ENCODE results near the gene XCL2.
"Not testable (repeated sequence)": the region's sequence is repeated elsewhere in the genome, so short reads cannot be mapped to it uniquely, and the experiment has no call there.

Gene XCL2

DNA sequence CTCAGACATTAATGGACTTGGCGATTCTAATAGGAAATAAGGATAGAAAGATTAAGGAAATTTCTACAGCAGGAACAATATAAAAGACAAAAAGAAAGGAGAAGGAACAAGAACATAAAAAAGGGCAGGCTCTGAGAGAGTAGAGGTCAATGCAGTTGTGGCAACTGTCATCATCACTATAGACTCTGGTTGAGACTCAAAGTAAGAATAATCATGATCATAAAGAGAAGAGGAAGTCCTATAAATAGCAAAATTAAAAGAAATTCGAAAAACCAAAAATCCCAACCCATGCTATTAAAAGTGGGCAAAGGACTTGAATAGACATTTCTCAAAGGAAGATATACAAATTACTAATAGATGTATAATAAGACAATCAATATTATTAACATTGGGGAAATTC is 18.2 kb upstream of the XCL2 start:
- in situ Hi-C loops (cut with MboI; ENCODE audit: low sequenced_read_pairs) = no loop called here

DNA sequence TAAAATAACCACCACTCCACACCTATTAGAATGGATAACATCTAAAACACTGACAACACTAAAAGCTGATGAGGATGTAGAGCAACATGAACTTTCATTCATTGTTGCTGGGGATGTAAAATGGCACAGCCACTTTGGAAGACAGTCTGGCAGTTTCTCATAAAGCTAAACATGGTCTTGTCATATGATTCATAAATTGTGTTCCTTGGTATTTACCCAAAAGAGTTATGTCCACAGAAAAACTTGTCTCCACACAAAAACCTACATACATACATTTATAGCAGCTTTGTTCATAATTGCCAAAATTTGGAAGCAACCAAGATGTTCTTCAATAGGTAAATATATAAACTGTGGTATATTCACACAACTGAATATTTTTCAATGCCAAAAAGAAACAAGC is 16.6 kb upstream of the XCL2 start:
- in situ Hi-C loops (cut with MboI; ENCODE audit: low sequenced_read_pairs) = no loop called here

GRCh38 chr1:168556647-168557046 is 12.8 kb upstream of the XCL2 start:
- in situ Hi-C loops (cut with MboI; ENCODE audit: low sequenced_read_pairs) = no loop called here

GRCh38 chr1:168555508-168556046 is 11.8 kb upstream of the XCL2 start:
- in situ Hi-C loops (cut with MboI; ENCODE audit: low sequenced_read_pairs) = no loop called here

DNA sequence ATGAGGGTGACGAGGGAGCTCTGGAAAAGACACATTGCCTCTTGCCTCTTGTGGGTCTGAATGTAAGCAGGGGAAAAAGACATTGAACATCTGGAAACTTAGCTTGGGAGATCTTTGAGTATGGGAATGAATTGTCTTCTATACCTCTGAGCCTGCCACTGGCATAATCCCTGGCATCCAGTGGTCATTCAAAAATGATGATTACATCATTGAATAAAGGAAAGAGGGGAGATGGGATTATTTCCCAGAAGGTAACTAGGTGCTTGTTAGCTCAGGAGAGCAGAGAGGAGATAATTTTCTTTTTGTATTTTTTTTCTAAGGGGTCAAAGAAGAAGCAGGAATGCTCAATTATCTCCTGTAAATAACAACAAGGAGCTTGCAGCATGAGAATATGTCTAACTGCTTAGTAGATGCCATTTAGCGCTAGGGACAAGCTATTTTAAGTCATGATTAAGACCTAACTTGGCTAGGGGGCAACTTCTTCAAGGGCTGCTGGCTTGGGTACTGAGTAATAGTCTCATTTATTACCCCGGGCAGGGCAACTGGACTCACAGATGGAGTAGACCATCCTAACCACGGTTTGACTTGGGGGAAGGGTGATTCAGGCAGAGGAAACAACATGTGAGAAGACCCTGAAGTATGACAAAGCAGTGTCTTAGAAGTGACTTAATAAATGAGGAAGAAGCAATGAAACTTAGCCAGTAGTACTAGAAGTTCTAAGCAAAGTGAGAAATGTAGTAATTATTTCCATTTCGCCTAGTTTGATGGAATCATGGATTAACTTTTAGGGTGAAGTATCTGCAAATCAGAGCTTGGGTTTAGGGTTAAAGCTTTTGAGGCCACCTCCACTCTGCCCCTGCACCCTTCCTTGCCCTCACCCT is 11.0 kb upstream of the XCL2 start:
- in situ Hi-C loops (cut with MboI; ENCODE audit: low sequenced_read_pairs) = no loop called here

DNA sequence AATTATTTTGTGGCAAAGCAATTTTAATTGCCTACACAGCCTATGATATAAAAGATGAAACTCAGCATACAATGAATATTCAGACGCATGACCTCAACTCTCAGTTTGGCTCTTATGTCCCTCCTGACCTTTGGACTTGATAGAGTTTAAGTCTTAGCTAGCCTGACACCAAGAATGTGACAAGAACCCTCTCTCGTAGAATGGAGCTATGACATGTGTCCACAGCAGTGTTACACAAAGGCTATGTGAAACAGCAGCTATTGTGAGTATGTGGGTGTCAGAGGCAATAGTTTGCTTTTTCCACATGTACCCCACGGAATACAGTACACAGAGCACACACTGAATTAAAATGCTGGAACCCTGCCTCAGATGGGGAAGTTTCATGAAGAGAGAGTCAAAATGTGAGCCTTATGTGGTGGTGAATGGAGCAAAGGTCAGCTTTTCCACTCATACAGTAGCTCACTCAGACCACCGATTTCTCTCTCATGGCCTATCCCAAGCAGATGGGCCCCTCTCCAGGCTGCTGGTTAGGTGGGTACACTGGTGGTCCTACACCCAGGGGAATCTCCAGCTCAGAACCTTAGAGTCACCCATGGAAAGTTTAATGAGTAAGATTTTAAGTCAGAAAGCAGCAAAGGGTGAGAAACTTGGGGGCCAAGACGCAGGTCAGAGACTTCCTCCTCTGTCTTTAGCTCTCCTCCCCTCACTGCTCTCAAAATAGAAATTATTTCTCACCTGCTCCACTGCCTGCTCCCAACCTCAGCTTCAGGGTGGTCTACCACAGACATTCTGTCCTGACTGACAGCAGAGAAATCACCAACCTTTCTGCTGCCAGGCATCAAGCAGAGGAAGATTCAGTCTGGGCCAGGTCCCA is 10.1 kb upstream of the XCL2 start:
- in situ Hi-C loops (cut with MboI; ENCODE audit: low sequenced_read_pairs) = no loop called here

DNA sequence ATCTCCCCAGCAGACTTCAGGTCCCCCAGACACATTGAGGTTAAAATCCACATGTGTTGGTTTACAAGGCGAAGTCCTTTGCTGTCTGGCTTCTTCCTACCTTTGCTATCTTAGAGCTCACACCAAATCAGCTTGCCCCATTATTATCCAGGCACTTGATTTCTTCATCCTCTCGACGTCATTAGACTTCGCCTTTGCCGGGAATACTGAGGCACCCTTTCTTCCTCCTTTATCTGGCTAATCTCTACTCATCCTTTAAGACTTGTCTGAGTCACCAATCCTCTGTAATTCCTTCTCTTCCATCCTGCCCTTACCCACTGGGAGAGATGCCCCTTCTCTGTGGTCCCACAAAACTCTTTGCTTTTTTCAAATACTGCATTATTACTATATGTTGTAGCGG is 9.2 kb upstream of the XCL2 start:
- in situ Hi-C loops (cut with MboI; ENCODE audit: low sequenced_read_pairs) = no loop called here

GRCh38 chr1:168551688-168552087 is 7.9 kb upstream of the XCL2 start:
- in situ Hi-C loops (cut with MboI; ENCODE audit: low sequenced_read_pairs) = no loop called here

- in situ Hi-C loops (cut with MboI; ENCODE audit: low sequenced_read_pairs) = no loop called here
These were observed 7.2 kb upstream of the XCL2 start for GRCh38 chr1:168550971-168551370.

- in situ Hi-C loops (cut with MboI; ENCODE audit: low sequenced_read_pairs) = not testable (repeated sequence)
These were observed 2.7 kb upstream of the XCL2 start for GRCh38 chr1:168546553-168546895.

- in situ Hi-C loops (cut with MboI; ENCODE audit: low sequenced_read_pairs) = not testable (repeated sequence)
These were observed 2.1 kb upstream of the XCL2 start for GRCh38 chr1:168545678-168546552.

DNA sequence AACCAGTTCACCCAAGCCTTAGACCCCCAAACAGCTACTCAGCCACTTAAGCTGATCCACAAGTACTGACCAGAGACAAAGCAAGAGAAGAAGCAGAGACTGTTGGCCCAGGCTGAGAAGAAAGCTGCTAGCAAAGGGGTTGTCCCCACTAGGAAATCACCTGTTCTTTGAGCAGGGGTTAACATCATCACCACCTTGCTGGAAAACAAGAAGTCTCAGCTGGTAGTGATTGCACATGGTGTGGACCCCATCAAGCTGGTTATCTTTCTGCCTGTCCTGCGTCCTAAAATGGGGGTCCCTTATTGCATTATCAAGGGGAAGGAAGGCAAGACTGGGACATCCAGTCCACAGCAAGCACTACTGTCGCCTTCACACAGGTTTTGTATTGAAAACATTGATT is 819 bp downstream of the XCL2 start:
- in situ Hi-C loops (cut with MboI; ENCODE audit: low sequenced_read_pairs) = not testable (repeated sequence)

DNA sequence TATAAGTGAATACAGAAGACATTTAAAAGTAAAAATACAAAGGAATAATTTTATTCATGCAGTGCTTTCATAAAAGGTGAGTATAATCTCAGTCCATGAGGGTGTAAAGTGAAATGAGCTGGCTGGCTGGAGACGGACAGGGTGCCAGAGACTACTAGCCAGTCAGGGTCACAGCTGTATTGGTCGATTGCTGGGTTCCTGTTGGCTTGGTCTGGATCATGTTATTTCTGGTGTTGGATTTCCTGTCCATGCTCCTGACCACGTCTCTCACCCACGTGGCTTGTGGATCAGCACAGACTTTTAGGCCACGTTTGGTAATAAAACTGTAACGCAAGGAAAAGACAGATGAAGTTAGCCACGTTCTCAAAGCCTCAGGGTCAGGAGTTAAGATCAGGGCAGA is 3.0 kb downstream of the XCL2 start:
- in situ Hi-C loops (cut with MboI; ENCODE audit: low sequenced_read_pairs) = not testable (repeated sequence)

GRCh38 chr1:168535536-168535935 is 8.3 kb downstream of the XCL2 start:
- in situ Hi-C loops (cut with MboI; ENCODE audit: low sequenced_read_pairs) = no loop called here

DNA sequence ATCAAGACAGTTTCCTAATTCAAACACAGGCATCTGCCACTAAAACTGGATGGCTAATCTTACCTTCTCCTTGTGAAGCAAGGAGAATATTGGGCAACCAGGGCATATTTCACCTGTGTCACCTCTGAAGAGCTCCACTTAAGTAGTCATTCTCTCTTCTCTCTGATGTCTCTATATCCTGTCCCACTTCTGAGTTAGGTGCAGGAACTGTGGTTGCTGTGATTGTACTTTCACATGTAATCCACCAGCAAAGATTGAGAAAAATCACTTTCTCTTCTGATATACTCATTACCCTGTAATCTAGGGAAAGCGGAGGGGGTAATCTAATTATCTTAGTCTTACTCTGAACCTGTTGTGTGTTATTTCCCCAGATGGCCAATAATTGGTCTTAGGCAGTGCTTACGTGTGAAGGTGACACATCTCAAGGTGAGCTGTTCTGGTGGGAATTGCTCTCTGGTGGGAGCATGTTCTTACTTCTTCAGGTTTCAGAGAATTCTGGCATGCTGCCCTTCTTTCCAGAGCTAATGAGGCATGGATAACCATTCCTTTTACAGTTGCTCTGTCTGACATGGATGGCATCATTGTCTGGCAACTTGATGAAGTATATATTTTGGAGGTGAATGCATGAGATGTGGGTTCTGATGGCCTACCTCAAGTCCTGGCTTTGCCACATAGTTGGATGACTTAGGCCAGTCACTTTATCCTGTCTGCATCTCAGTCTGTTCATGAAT is 12.0 kb downstream of the XCL2 start:
- in situ Hi-C loops (cut with MboI; ENCODE audit: low sequenced_read_pairs) = no loop called here

- in situ Hi-C loops (cut with MboI; ENCODE audit: low sequenced_read_pairs) = no loop called here
These were observed 14.3 kb downstream of the XCL2 start for GRCh38 chr1:168529518-168529917.

- in situ Hi-C loops (cut with MboI; ENCODE audit: low sequenced_read_pairs) = no loop called here
These were observed 22.3 kb downstream of the XCL2 start for GRCh38 chr1:168521401-168522000.

DNA sequence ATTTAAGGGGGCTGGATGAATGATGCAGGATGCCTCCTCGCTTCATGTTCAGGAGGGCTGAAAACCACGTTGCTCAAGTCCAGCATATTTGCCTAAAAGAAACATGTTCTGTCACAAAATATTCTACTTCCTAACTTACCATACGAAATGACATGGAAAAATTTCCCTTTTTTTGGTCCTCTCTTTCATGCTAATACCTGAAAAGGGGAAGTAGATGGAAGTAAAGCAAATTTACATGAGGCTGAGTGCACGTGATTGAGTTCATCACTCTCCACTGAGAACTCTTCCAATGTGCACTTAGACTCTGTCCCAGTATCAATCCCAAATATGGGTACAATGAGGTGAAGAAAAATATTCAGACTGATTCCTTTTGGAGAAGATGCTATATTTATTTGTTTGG is 23.0 kb downstream of the XCL2 start:
- in situ Hi-C loops (cut with MboI; ENCODE audit: low sequenced_read_pairs) = no loop called here

- in situ Hi-C loops (cut with MboI; ENCODE audit: low sequenced_read_pairs) = no loop called here
These were observed 23.6 kb downstream of the XCL2 start for GRCh38 chr1:168520052-168520751.
